Dermis blood vessel endothelial cell (primary cell): ENCODE measurements around the gene ATG2A. TPM values are rescaled to one million over a fixed set of nuclear protein-coding genes. Genes with fewer than 3 reads are reported as not detected.

Source experiments
- DNase-seq: peaks from one replicate; pipeline ENCODE4 v3.0.0; 2010
- total RNA-seq: library from RNA; depleted of rRNA; stranded (reverse); fragments of >200 nt; gene quantifications from 2 replicates; pipeline ENCODE4 v1.2.3, GENCODE V29; 2014

The ATG2A gene
- total RNA-seq, 1 donor from 2014 or later, result 17.7 TPM

DNA sequence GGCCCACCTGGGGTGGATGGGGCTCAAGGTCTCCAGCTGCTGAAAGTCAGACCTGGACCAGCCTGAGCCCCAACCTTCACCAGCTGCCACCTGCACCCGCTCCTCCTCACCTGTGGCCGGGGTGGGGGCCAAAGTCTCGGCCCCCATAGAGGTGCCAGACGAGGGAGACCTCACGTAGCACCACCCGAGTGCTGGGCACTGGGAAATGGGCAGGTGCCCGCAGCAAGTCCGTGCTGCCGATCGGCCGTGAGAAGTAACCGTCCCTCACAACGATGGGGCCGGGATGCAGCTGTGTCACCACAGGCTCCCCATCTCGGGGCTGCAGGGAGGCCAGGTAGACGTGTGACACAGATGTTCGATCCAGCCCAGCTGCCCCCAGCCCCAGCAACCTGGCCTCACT lies 16.2 kb downstream of the ATG2A start:
- DNase-seq, result no peak

DNA sequence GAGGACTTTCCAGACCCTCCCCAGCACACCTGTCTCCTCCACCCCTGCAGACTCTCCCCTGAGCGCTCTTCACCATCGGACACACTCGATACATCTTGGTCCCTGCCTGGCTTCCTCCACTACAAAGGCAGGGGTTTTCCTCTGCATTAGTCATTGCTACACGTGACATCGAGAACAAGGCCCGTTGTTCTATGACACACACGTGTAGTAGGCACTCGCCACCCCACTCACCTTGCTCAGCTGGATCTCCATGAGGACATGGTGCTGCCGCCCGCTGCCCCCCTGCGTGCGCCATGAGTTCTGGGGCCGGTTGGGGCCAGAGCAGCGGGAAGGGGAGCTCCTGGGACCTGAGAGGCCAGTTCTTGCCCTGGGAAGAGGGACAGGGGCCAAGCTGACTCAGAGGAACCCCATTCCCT lies 16.7 kb downstream of the ATG2A start:
- DNase-seq, result peak; percentile 65

DNA sequence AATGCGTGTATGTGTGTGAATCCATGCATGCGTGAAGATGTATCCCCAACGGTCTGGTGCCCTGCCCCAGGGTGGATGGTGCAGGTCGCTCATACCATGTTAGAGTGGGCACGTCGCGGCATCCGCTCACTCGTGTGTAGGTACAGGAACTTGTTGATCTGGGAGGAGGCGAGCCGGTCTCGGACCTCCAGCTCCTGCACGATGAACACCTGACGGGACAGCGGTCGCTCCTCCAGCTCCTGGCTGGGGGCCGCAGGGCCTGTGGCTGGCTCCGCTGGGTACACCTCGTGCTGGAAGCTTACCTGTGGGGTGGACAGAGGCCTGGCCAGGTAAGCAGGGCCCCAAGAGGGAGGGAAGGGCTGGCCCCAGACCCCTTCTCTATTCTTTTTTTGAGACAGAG lies 18.5 kb downstream of the ATG2A start:
- DNase-seq, result no peak

DNA sequence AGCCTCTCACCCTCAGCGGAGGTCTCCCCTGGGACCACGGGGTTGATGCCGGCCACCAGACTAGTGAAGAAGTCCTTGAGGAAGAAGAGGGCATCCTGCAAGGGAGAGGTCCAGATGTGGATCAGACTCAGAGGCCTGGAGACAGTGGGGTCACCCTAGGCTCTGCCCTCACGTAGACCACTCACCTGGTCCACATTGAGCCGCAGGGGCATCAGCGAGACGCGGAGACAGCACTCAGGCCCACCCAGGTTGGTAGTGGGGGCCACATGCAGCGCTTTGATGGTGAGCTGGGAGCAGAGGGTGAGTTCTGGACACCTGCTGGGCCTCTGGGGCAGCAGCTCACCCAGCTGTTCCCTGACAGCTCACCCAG lies 18.9 kb downstream of the ATG2A start:
- no peak for DNase-seq

DNA sequence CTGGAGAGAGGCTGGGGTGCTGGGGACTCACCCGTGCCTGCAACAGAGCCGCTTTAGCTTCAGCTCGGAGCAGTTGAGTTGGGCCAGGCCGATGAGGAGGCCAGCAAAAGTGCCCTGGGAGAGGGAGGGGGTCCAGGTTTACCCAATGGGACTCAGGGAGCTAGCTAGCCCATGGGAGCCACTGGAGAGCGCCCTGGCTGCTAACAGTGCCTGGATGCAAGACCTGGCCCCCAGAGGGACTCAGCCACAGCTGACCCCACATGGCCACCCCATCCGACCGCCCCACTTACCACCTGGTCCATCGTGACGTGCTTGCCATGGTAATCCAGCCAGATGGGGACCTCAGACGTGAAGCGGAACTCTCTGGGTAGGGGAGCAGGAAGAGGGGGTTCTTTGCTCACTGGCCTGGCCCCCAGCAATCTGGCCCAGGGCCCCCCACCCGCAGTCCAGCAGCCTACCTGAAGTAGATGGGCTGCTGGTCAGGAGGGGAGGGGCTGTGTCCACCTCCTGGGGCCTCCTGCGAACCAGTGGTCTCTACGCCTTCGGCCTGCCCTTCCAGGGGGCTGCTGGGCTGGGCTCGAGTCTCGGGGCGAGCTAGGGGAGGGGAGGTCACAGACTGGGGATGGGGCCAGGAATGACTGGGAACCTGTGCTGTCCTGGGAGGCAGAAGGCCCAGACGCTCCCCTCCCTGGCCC lies 19.5 kb downstream of the ATG2A start:
- no peak for DNase-seq

DNA sequence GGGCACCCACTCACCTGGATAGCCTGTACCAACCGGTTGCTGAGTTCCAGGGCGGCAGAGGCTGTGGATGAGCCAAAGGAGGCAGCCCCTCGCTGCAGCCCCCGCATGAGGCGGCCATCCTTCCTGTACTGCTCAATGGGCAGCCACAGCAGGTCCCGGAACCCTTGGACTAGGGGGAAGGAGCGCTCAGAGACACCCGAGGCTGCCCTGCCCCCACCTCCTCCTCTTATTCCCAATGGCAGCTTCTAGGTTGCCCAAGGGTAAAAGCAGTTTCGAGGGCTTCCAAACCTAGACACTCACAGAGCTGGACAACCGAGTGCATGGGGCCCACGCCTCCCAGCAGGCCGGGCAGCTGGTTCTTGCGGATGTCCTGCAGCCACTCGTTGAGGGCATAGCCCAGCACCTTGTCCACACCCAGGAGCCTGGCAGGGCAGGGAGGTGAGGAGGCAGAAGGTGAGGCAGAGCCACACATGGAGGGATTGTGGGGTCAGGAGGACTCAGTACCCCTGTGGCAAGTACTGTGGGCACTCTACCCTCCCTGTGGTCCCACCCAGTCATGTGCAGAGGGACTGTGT lies 20.5 kb downstream of the ATG2A start:
- no peak for DNase-seq

DNA sequence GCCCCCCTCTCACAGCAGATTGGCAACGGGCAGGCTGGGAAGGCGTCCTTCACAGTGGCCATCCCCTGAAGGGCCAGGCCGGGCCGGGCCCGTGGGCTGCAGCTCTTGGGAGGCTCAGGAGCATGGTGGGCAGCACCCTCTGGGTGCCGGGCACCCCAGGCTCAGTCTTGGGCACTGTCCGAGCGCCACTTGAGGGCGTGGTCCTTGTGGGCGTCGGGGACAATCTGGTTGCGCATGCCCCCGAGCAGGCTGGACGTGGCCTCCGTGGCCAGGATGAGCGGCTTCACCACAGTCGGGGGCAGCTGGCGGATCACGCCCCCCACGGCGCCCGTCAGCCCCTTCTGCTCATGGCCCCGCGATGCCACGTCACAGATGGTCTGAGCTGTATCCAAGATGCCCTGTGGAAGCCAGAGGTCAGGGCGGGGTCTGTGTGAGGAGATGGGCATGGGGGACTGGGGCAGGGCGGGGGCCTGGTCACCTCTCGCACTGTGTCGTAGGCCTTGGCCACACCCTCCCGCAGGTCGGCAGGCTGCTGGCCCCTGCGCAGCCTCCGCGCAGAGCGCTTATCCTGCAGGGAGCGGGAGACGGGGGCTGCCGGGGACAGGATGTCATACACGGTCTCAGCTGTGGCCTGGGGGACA lies 22.1 kb downstream of the ATG2A start:
- no peak for DNase-seq

DNA sequence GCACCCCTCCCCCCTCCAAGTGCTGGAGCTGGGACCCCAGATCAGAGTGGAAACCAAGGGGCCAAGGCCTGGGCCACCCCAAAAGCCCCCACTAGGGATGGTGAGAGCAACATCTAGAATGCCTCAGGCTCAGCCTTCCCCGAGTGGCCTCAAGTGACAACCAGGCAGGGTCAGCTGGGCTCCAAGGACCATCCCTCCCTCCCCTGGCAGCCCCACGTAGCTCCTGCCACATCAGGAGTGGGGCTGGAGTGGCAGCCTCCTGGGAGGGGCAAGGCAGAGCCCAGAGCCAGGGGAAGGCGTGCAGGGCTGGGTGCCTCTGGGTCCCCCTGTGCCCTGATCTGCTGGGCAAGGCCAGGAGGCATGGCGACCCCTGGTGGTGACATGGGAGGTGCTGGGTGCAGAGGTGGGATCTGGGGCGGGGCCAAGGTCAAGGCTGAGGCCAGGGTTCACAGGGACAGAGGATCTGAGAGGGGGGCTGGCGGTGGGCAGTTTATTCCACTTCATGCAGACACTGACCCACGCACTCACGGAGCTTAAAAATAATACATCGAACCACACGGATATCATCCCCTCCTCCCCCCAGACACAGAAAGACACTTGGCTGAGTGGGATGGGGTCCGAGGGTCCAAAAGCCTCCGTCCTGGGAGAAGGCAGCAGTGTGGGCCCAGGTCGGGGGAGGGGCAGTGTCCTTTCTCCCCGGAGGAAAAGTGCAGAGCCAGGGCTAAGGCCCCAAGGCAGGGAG lies 22.8 kb downstream of the ATG2A start:
- DNase-seq, result peak; percentile 82

DNA sequence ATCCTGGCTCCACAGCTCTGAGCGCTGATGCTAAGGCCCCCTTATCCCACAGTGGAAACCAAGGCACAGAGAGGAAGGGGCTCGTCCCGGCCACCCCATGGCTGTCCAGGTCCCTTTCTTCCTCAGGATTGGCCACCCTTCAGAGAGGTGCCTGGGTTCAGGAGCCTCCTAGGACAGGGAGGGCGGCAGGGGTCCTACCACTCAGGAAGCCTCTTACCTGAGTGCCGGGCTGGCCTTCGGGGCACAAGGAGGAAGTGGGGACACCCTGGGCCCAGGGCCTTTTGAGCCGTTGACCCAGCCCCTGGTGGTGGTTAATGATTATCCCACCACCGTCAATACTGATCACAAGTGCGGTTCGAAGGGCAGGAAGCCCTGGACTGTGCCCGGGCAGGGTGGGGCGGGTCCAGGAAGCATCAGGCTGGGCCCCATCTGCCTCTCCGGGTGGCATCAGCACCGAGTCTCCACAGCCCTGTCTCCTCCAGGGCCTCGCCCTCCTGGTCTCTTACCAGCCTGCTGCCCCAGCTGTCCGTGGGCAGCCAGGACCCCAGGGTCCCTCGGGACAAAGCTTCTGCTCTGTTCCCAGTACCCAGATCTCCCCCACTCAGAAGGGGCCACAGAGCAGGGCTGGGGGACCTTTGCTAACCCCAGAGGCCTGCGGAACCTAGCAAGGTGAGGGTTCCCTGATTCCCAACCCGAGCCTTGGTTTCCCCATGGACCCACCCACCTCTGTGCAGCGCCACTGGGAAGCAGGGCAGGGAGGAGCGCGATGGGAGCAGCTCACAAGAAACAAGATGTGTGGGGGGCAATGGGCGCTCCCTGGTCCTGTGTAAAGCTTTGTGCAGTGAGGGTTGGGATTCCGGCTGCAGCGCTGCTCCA lies 23.6 kb downstream of the ATG2A start:
- no peak for DNase-seq

DNA sequence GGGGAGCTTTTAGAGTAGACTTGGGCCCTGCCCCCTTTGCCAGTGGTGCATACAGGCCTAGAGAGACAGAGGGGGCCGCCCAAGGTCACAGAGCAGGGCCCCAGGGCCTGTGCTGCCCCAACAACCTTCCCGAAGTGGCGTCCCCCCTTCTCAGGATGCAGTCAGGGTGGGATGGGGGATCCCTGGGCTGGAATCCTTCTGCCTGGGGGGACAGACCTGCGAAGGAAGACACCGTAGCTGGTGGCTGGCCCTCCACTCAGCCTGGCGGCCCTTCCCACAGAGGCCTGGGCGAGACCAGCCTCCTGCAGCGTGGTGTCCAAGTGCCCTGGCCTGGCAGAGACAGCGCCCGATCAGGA lies 24.2 kb downstream of the ATG2A start:
- no peak for DNase-seq

DNA sequence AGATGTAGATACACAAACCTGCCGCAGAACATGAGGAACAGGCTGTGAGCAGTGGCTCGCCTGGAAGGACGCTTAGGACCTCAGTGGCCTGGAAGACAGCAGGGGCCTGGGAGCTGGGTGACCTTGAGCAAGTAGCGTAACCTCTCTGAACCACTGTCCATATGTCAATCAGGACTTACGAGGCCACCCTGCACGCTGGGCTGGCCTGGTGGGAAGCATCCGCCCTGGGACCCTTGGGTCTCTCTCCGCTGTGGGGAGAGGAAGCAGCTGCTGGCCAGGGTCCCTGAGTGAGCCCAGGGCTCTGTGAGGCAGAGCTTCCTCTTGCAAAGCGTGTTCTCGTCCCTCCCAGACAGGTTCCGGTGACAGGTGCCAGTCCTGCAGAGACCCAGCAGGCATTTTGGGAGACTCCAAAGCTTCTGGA lies 24.6 kb downstream of the ATG2A start:
- no peak for DNase-seq

DNA sequence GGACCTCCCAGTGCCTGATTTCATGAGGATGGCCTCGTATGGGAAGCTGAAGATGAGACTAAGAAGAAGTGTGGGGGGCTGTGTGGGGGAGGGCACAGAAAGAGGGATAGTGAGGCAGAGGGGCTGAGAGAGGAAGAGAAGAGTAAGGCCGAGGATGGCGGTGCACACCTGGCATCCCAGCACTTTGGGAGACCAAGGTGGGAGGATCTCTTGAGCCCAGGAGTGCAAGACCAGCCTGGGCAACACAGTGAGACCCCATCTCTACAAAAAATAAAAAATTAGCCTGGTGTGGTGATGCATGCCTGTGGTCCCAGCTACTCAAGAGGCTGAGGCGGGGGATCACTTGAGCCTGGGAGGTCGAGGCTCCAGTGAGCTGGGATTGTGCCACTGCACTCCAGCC lies 25.1 kb downstream of the ATG2A start:
- DNase-seq, result no peak

DNA sequence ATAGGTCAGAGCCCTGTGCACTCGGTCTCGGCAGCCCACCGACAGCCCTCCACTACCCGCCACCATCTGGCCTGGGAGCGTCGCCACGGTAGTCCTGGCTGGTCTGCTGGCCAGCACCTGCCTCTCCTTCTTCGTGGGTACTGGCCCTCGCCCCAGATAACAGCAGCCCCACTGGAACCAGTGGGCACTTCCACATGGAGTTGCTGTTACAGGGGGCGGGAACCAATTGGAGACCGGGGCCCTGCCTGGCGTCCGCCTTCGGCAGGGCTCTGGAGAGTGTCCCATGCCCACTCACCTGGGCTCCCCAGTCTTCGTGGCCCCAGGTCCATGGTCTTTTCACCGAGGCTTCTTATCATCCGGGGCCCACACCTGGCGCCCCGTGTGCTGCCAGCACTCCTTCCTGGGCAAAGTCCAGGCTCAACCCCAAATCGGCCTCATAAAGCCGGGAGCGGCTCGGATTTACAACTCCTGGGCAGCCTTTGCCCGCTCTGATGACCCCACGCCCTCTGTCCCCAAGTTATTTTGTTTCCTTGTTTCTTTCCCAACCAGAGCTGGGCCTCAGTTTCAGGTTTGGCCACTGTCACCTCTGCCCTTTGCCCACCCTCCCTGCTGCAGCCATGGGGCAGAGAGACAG lies 25.7 kb downstream of the ATG2A start:
- no peak for DNase-seq

DNA sequence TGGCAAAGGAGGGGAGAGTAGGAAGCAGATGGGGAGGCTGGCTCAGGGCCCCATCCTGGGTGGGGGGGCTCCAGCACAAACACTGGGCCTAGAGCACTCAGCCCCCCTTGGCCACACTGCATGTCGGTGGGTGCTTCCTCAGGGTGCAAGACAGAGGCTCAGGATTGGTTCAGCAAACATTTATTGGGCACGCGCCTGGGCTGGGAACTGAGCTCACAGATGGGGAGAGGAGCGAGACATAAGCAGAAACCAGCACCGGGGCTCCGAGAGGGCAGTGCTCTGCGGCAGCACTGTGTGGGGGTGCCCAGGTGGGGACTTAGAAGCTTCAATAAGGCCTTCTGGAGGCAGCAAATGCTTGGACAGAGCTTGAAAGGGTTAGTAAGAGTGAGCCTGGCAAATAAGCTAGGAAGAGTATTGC lies 26.5 kb downstream of the ATG2A start:
- DNase-seq, result no peak

DNA sequence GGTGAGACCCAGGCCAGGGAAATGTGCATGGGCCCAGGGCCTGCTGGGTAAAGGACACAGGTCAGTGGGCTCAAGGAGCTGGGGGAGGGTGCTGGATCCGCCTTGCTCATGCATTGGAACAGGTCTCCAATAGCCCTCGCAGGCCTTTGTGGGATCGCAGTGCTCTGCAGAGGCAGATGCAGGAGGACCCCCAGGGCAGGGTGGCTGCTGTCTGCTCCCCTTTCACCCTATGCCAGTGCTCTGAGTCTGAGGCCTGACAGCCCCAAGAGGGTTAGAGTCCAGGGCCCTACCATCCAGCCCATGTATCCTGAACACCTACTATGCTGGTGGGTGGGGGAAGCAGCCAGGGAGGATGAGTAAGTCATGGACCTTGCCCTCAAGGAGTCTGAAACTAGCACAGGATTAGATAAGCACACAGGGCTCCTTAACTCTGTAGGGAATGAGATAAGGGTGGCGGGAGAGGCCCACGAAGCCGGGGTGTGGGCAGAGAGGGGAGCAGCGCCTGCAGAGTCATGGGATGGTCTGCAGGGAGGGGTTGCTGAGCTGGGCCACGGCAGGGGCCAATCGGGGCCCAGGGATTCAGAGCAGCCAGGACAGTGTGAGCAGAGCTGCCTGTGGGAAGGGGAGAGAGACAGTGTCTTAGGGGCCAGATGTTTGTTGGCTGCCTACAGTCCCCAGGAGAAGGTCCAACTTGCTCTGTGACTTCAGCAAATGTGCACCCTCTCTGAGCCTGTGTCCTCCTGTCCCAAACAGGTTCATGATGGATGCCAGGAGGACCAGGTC lies 28.1 kb downstream of the ATG2A start:
- no peak for DNase-seq

DNA sequence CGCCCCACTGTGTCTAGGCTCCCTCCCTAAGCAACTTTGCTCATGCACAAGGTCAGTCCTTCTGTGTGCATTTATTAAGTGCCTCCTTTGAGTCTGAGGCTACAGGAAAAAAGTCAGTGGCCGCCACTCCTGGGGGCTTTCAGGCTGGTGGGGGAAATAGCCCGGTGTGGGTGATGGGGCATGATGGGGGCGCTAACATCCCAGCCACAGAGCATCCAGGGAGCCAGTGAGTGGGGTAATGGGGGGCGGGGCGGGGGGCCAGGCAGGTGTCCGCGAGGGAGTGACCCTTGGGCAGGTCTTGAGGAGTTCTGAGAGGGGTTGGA lies 28.6 kb downstream of the ATG2A start:
- DNase-seq, result no peak

DNA sequence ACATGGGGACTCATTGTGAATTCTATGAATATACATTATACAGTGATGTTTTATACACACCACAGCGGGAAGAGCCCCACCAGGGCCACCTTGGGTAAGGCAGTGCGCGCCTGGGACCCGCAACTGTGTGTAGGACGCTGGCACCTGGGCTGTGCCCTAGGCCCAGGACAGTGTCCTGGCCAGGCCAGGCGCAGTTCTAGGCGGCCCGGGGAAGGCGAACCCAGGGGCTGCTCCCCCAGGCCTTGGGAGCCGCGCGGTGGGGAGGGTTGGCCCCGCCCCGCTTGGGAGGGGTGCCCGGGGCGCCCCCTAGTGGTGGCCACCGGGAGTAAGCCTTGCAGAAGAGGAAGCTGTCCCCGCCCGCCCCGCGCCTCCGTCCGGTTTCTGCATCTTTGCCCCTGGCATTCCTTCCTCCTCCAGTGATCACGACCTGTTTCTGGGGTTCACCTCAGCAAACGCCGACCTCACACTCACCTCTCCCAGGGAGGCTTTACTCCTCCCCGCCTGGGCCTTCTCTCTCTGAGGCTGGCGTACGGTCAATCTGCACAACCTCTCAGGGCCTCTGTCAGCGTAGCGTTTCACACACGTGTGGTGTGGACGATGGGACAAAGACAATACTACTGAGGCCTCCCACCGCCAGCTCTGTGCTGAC lies 29.1 kb downstream of the ATG2A start:
- peak; percentile 78 for DNase-seq

DNA sequence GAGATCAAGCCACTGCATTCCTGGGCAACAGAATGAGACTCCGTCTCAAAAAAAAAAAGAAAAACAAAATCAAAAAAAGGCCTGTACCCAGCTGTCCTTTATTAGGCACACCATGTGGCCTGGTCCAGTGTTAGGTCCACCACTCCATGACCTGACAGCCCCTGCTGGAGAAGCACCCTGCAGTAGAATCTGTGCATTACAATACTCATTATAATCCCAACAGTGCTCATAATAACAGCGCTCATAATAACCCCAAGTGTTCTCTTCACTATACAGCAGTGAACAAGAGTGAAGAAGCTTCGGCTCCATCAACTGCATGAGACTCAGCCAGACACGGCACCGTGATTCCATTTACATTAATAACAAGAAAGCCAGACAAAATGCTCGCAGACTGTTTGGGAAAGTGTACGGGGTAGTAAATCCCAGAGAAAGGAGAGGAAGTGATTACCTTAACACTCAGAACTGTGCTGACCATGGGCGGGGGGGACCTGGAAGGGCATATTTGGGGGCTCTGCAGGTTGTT lies 29.7 kb downstream of the ATG2A start:
- DNase-seq, result no peak

DNA sequence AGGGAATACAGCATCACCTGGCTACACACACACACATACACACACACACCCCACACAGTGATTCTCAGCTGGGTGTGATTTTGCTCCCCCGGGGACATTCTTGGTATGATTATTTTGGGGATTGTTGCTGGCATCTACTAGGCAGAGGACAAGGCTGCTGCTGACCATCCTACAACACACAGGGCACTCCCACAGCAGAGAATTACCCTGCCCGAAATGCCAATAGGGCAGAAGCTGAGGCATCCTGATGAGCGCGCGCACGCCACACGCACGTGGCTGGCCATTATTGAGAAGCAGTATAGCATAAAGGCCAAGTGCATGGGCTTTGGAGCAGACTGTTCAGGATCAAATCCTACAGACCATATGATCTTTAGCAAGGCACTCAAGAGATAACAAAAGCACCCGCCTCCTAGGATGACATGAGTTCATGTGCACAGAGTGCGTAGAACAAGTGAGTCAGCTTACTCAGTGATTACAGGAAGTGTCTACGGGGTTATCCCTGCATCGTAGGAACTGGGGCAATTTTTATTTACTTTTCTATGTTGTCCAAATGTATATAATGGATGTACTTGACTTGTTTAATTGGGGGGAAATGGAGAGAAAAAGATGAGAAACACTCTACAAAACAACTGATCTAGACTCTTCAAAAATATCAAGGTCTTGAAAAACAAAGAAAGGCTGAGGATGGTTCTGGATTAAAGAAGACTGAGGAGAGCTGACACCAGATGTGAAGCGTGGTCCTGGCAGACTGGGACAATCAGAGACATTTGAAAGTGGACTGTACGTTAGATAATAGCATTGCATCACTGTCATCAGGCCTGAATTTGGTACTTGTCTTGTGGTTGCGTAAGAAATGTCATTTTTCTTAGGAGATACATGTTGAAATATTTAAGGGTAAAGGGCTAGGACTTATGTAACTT lies 31.4 kb downstream of the ATG2A start:
- DNase-seq, result peak; percentile 73

DNA sequence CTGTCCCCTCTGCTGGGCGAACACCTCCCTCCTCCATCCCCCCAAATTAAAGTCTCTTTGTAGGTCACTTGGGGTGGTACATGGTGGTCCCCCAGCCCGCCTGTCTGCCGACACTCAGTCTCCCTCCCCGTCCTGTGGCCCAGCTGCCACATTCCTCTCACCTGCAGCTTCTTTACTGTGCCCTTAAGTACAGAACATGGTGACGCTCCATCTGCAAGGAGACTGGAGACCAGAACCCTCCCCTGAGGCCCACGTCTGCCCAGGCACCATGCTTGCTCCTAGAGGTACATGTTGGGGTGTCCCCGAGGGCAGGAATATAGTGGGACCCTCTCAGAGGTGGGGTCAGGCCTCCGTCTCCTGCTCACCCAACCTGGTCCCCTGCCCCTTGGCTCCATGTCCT lies 33.0 kb downstream of the ATG2A start:
- DNase-seq, result no peak
